Measurements from ENCODE around the gene IMPA2.

DNA sequence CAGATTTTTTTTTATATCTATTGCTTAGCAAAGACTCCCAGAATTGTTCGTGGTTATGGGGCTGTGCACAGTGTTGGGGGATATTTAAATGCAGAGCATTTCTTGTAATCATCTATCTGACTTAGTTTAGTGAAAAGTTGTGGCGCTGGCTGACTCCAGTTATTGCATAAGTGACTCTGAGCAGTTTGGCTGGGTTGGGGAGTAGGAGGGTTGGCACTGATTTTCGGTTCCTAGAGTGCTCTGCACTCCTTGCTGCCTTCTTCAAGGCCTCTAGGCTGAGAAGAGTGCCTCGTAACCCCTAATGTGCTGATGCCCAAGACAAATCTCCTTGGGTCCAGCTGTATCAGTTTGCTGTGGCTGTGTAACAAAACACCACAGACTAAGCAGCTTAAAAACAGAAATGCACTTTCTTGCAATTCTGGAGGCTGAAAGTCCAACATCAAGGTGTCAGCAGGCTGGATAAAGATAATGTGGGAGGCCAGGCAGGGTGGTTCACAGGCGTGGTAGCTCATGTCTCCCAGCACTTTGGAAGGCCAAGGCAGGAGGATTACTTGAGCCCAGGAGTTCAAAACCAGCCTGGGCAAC is 6.5 kb upstream of the IMPA2 start:
- TF ChIP-seq, protein P1, sequence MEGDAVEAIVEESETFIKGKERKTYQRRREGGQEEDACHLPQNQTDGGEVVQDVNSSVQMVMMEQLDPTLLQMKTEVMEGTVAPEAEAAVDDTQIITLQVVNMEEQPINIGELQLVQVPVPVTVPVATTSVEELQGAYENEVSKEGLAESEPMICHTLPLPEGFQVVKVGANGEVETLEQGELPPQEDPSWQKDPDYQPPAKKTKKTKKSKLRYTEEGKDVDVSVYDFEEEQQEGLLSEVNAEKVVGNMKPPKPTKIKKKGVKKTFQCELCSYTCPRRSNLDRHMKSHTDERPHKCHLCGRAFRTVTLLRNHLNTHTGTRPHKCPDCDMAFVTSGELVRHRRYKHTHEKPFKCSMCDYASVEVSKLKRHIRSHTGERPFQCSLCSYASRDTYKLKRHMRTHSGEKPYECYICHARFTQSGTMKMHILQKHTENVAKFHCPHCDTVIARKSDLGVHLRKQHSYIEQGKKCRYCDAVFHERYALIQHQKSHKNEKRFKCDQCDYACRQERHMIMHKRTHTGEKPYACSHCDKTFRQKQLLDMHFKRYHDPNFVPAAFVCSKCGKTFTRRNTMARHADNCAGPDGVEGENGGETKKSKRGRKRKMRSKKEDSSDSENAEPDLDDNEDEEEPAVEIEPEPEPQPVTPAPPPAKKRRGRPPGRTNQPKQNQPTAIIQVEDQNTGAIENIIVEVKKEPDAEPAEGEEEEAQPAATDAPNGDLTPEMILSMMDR (IDR thresholded peaks at IDR 0.05 in 2 of 3, conservative IDR thresholded peaks at IDR 0.05 in 1 of 3; ENCODE audit: control insufficient read depth in 2 of 3, extremely low read depth in 1 of 3, insufficient read depth in 1 of 3, low read depth in 3 of 3, low read length in 3 of 3), result no peak
- TF ChIP-seq, protein P2, sequence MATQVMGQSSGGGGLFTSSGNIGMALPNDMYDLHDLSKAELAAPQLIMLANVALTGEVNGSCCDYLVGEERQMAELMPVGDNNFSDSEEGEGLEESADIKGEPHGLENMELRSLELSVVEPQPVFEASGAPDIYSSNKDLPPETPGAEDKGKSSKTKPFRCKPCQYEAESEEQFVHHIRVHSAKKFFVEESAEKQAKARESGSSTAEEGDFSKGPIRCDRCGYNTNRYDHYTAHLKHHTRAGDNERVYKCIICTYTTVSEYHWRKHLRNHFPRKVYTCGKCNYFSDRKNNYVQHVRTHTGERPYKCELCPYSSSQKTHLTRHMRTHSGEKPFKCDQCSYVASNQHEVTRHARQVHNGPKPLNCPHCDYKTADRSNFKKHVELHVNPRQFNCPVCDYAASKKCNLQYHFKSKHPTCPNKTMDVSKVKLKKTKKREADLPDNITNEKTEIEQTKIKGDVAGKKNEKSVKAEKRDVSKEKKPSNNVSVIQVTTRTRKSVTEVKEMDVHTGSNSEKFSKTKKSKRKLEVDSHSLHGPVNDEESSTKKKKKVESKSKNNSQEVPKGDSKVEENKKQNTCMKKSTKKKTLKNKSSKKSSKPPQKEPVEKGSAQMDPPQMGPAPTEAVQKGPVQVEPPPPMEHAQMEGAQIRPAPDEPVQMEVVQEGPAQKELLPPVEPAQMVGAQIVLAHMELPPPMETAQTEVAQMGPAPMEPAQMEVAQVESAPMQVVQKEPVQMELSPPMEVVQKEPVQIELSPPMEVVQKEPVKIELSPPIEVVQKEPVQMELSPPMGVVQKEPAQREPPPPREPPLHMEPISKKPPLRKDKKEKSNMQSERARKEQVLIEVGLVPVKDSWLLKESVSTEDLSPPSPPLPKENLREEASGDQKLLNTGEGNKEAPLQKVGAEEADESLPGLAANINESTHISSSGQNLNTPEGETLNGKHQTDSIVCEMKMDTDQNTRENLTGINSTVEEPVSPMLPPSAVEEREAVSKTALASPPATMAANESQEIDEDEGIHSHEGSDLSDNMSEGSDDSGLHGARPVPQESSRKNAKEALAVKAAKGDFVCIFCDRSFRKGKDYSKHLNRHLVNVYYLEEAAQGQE (IDR thresholded peaks at IDR 0.05; ENCODE audit: low read depth, low read length), result no peak
- no peak for TF ChIP-seq CREB1 (IDR thresholded peaks at IDR 0.05; ENCODE audit: low read depth)
- TF ChIP-seq JUND (IDR thresholded peaks at IDR 0.05; ENCODE audit: low read depth, low read length), result no peak
- no peak for TF ChIP-seq POLR2A (IDR thresholded peaks at IDR 0.05; ENCODE audit: low read depth, low read length)
- TF ChIP-seq MEF2A (IDR thresholded peaks at IDR 0.05; ENCODE audit: insufficient read depth, low read depth, low read length), result no peak
- no peak for TF ChIP-seq E2F4 (IDR thresholded peaks at IDR 0.05; ENCODE audit: low read depth, low read length)
- TF ChIP-seq SRF (IDR thresholded peaks at IDR 0.05; ENCODE audit: low read depth in 2 of 2, low read length in 2 of 2), result no peak
- TF ChIP-seq, protein P3, sequence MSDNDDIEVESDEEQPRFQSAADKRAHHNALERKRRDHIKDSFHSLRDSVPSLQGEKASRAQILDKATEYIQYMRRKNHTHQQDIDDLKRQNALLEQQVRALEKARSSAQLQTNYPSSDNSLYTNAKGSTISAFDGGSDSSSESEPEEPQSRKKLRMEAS (IDR thresholded peaks at IDR 0.05; ENCODE audit: low read depth, low read length), result no peak
- TF ChIP-seq SIN3A (IDR thresholded peaks at IDR 0.05; ENCODE audit: low read depth, low read length), result no peak
- TF ChIP-seq, protein P4, sequence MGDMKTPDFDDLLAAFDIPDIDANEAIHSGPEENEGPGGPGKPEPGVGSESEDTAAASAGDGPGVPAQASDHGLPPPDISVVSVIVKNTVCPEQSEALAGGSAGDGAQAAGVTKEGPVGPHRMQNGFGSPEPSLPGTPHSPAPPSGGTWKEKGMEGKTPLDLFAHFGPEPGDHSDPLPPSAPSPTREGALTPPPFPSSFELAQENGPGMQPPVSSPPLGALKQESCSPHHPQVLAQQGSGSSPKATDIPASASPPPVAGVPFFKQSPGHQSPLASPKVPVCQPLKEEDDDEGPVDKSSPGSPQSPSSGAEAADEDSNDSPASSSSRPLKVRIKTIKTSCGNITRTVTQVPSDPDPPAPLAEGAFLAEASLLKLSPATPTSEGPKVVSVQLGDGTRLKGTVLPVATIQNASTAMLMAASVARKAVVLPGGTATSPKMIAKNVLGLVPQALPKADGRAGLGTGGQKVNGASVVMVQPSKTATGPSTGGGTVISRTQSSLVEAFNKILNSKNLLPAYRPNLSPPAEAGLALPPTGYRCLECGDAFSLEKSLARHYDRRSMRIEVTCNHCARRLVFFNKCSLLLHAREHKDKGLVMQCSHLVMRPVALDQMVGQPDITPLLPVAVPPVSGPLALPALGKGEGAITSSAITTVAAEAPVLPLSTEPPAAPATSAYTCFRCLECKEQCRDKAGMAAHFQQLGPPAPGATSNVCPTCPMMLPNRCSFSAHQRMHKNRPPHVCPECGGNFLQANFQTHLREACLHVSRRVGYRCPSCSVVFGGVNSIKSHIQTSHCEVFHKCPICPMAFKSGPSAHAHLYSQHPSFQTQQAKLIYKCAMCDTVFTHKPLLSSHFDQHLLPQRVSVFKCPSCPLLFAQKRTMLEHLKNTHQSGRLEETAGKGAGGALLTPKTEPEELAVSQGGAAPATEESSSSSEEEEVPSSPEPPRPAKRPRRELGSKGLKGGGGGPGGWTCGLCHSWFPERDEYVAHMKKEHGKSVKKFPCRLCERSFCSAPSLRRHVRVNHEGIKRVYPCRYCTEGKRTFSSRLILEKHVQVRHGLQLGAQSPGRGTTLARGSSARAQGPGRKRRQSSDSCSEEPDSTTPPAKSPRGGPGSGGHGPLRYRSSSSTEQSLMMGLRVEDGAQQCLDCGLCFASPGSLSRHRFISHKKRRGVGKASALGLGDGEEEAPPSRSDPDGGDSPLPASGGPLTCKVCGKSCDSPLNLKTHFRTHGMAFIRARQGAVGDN (IDR thresholded peaks at IDR 0.05), result no peak

Data from GM12878 (cell line).